Type B pancreatic cell (in vitro differentiated cells): Measurements from ENCODE around the gene TRABD2A. TPM values are rescaled to one million over a fixed set of nuclear protein-coding genes. Genes with fewer than 3 reads are reported as not detected.

Experiments used
- DNase-seq: peaks from one replicate; pipeline ENCODE4 v3.0.0; 2021; ENCODE audit warnings: mixed read lengths; ENCODE audit not compliant: unreplicated experiment; ENCODE audit errors: extremely low spot score
- H3K27ac Mint-ChIP-seq: 2 replicates; pipeline ENCODE4 v1.8.0; 2021; ENCODE audit warnings: mild to moderate bottlenecking, mixed read lengths
- H3K27me3 Mint-ChIP-seq: 2 replicates; pipeline ENCODE4 v1.8.0; 2021; ENCODE audit warnings: mixed read lengths
- H3K36me3 Mint-ChIP-seq: 2 replicates; pipeline ENCODE4 v1.8.0; 2021; ENCODE audit warnings: mixed read lengths
- H3K4me1 Mint-ChIP-seq: one replicate; pipeline ENCODE4 v1.8.0; 2021; ENCODE audit warnings: mixed read lengths; ENCODE audit not compliant: unreplicated experiment
- H3K4me3 Mint-ChIP-seq: 2 replicates; pipeline ENCODE4 v1.8.0; 2021; ENCODE audit warnings: mild to moderate bottlenecking, mixed read lengths
- H3K9me3 Mint-ChIP-seq: 2 replicates; pipeline ENCODE4 v1.8.0; 2021; ENCODE audit warnings: mixed read lengths
- total RNA-seq: library from RNA; stranded (reverse); gene quantifications from 2 replicates; pipeline ENCODE4 v1.2.1, GENCODE V29; 2021; ENCODE audit warnings: low replicate concordance
- TF ChIP-seq, protein P1 (sequence below): fragments of 200-600 bp; sonication (generic); conservative IDR thresholded peaks from 2 replicates; pipeline ENCODE4 v1.5.0; 2021; ENCODE audit warnings: antibody characterized with exemption, mild to moderate bottlenecking

Gene TRABD2A
- total RNA-seq, 1 donor from 2014 or later, result 3.3 TPM

GRCh38 chr2:84865181-84865783, 15.6 kb downstream of the TRABD2A start:
- peaks cover 11% of the 10 kb centered on the region for H3K27me3 Mint-ChIP-seq
- no peaks in the 10 kb centered on the region for H3K4me1 Mint-ChIP-seq
- H3K4me3 Mint-ChIP-seq, result no peak overlapping the region
- no peak overlapping the region for H3K27ac Mint-ChIP-seq
- TF ChIP-seq, protein P1, sequence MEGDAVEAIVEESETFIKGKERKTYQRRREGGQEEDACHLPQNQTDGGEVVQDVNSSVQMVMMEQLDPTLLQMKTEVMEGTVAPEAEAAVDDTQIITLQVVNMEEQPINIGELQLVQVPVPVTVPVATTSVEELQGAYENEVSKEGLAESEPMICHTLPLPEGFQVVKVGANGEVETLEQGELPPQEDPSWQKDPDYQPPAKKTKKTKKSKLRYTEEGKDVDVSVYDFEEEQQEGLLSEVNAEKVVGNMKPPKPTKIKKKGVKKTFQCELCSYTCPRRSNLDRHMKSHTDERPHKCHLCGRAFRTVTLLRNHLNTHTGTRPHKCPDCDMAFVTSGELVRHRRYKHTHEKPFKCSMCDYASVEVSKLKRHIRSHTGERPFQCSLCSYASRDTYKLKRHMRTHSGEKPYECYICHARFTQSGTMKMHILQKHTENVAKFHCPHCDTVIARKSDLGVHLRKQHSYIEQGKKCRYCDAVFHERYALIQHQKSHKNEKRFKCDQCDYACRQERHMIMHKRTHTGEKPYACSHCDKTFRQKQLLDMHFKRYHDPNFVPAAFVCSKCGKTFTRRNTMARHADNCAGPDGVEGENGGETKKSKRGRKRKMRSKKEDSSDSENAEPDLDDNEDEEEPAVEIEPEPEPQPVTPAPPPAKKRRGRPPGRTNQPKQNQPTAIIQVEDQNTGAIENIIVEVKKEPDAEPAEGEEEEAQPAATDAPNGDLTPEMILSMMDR, result peak; percentile 39
- no peaks in the 10 kb centered on the region for H3K36me3 Mint-ChIP-seq
- DNase-seq, result no peak
- H3K9me3 Mint-ChIP-seq, result no peaks in the 10 kb centered on the region

DNA sequence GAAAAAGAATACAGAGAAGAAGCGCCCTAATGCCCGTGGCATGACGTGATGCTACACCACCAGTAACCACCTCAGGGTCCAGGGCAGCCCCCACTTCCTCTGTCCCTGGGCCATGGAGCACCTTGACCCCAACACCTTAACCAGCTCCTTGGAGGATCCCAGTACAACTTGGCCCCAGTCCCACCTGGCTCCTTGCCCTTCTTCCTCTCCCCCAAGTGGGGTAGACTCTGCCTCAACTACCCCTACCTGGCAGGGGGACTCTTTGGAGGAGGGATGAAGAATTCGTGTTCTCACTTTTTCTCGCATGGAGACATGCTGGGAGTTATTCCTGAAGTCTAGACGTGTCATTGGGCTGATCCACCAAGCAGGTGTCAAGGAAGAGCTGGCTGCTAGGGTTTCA, 18.9 kb downstream of the TRABD2A start:
- no peak overlapping the region for H3K4me3 Mint-ChIP-seq
- no peak overlapping the region for H3K27ac Mint-ChIP-seq
- H3K27me3 Mint-ChIP-seq, result peaks cover 18% of the 10 kb centered on the region
- no peak for DNase-seq
- no peaks in the 10 kb centered on the region for H3K9me3 Mint-ChIP-seq
- no peaks in the 10 kb centered on the region for H3K4me1 Mint-ChIP-seq
- TF ChIP-seq, protein P1, result no peak
- H3K36me3 Mint-ChIP-seq, result no peaks in the 10 kb centered on the region

GRCh38 chr2:84861539-84861938, 19.3 kb downstream of the TRABD2A start:
- TF ChIP-seq, protein P1, result no peak
- DNase-seq, result no peak
- Mint-ChIP-seq H3K4me1 (no peaks in the 10 kb centered on the region), H3K9me3 (peaks cover 2% of the 10 kb centered on the region), H3K4me3 (no peak overlapping the region), H3K36me3 (no peaks in the 10 kb centered on the region), H3K27ac (no peak overlapping the region), H3K27me3 (peaks cover 20% of the 10 kb centered on the region)

- Mint-ChIP-seq H3K4me3 (no peak overlapping the region), H3K36me3 (no peaks in the 10 kb centered on the region), H3K4me1 (no peaks in the 10 kb centered on the region), H3K27me3 (peaks cover 27% of the 10 kb centered on the region), H3K27ac (no peak overlapping the region), H3K9me3 (peaks cover 4% of the 10 kb centered on the region)
- TF ChIP-seq, protein P1, result no peak
- no peak for DNase-seq
Observed at GRCh38 chr2:84858937-84859336, 21.9 kb downstream of the TRABD2A start.

- TF ChIP-seq, protein P1, result peak; percentile 52
- no peak for DNase-seq
- Mint-ChIP-seq H3K9me3 (peaks cover 6% of the 10 kb centered on the region), H3K27me3 (peaks cover 27% of the 10 kb centered on the region), H3K36me3 (no peaks in the 10 kb centered on the region), H3K27ac (no peak overlapping the region), H3K4me1 (no peaks in the 10 kb centered on the region), H3K4me3 (no peak overlapping the region)
Observed at GRCh38 chr2:84858123-84858522, 22.8 kb downstream of the TRABD2A start.
